ENCODE results near the gene HIPK2. TPM values are rescaled to one million over a fixed set of nuclear protein-coding genes. Genes with fewer than 3 reads are reported as not detected.

The HIPK2 gene
- polyA plus RNA-seq, 1 donor (not counting 4 experiments of a cell fraction or from before 2014, with no cell fraction given), result 5.8 TPM

DNA sequence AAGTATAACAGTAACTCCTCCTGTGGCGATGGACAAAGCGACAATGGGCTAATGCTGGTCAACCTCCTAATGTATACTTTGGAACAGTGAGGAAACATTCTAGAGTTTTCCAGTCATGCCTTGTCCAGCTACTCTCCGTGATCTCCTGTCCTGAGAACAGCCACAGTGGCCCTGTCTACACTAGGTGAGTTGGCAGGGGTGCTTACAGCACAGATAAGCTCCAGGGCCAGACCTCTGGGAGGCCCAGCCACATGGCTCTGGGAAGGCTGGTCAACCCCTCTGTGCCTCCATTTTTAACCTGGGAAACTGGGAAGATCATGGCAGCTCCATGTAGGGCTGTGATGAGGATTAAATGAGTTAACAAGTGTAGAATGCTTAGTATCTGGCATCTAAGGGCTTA, 197.4 kb downstream of the HIPK2 start:
- H3K27ac ChIP-seq (ENCODE audit: control insufficient read depth, insufficient read depth, low read length), result no peak overlapping the region
- H3K27me3 ChIP-seq (ENCODE audit: control insufficient read depth, extremely low read depth, insufficient read depth, low read length), result no peaks in the 10 kb centered on the region
- FAIRE-seq, result no peak
- H3K4me3 ChIP-seq (ENCODE audit: control insufficient read depth in 2 of 3, extremely low read depth in 1 of 3, insufficient read depth in 2 of 3, low read depth in 1 of 3, low read length in 3 of 3), result no peak overlapping the region
- no peaks in the 10 kb centered on the region for H3K79me2 ChIP-seq (ENCODE audit: control insufficient read depth, insufficient read depth, low read length)
- dilution Hi-C loops (cut with MboI; ENCODE audit: extremely low pct_ligation_motif_present, low sequenced_read_pairs), result no loop called here
- TF ChIP-seq EZH2 (IDR thresholded peaks at IDR 0.05; ENCODE audit: low read length), result no peak
- TF ChIP-seq, protein P1, sequence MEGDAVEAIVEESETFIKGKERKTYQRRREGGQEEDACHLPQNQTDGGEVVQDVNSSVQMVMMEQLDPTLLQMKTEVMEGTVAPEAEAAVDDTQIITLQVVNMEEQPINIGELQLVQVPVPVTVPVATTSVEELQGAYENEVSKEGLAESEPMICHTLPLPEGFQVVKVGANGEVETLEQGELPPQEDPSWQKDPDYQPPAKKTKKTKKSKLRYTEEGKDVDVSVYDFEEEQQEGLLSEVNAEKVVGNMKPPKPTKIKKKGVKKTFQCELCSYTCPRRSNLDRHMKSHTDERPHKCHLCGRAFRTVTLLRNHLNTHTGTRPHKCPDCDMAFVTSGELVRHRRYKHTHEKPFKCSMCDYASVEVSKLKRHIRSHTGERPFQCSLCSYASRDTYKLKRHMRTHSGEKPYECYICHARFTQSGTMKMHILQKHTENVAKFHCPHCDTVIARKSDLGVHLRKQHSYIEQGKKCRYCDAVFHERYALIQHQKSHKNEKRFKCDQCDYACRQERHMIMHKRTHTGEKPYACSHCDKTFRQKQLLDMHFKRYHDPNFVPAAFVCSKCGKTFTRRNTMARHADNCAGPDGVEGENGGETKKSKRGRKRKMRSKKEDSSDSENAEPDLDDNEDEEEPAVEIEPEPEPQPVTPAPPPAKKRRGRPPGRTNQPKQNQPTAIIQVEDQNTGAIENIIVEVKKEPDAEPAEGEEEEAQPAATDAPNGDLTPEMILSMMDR (optimal IDR thresholded peaks at IDR 0.05 in 1 of 3, IDR thresholded peaks at IDR 0.05 in 1 of 3, conservative IDR thresholded peaks at IDR 0.05 in 1 of 3; ENCODE audit: extremely low read depth in 1 of 3, insufficient read depth in 2 of 3, low read length in 3 of 3), result no peak
- no peaks in the 10 kb centered on the region for H3K9me3 ChIP-seq (ENCODE audit: control insufficient read depth, low read depth, low read length)
- H3K4me1 ChIP-seq (ENCODE audit: control insufficient read depth, extremely low read depth, insufficient read depth, low read length), result no peaks in the 10 kb centered on the region
- no peak for DNase-seq (ENCODE audit: low read depth, low spot score)
- H3K4me2 ChIP-seq (ENCODE audit: control insufficient read depth, extremely low read depth, insufficient read depth, low read depth, low read length), result no peak overlapping the region
- no peak overlapping the region for H2AFZ ChIP-seq (ENCODE audit: control insufficient read depth, low read length)
- H3K9ac ChIP-seq (ENCODE audit: control insufficient read depth, extremely low read depth, insufficient read depth, low read length), result no peak overlapping the region
- no peaks in the 10 kb centered on the region for H3K9me1 ChIP-seq (ENCODE audit: control insufficient read depth, extremely low read depth, insufficient read depth, low read length)
- peaks cover 2% of the 10 kb centered on the region for H4K20me1 ChIP-seq (ENCODE audit: control insufficient read depth, extremely low read depth, insufficient read depth, low read length)
- H3K36me3 ChIP-seq (ENCODE audit: control insufficient read depth in 2 of 2, extremely low read depth in 1 of 2, insufficient read depth in 2 of 2, low read length in 2 of 2), result peaks cover 10 to 19% of the 10 kb centered on the region in 2 experiments

DNA sequence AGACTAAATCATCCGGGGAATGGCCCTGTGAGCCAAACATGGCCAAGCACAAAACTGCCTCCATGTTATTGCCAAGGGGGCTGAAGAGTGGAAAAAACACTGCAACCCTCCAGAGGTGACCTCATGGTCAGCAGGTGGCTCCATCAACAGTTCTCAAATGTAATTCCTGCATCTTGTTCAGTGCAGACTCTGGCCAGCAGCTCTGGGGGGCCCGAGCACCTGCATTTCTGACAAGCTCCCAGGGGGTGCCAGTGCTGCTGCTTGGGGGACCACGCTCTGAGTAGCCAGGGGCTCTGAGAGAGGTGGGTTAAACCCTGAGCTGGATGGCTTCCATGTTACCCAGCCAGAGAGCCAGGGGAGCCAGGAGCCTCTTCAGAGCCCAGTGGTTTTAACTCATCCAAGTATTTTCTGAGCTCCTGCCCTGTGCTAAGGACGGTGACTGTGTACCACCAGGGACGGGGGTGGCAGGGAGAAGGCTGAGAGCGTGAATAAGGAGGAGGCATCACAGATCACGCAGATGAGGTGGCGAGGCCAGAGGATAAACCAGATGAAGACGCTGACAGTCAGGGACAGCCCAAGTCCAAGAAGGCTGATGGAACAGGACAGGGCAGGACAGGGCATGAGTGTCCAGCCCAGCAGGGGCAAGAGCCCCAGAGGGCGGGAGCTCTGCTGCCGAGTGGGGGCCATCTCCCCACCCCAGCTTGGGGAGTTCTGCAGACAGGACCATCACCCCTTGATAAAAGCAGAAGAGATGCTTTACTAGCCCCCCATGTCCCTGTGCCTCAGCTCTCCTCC, 201.4 kb downstream of the HIPK2 start:
- Histone ChIP-seq H3K9me1 (ENCODE audit: control insufficient read depth, extremely low read depth, insufficient read depth, low read length) (no peaks in the 10 kb centered on the region), H3K27me3 (ENCODE audit: control insufficient read depth, extremely low read depth, insufficient read depth, low read length) (no peaks in the 10 kb centered on the region), H3K27ac (ENCODE audit: control insufficient read depth, insufficient read depth, low read length) (no peak overlapping the region), H2AFZ (ENCODE audit: control insufficient read depth, low read length) (no peak overlapping the region), H3K9ac (ENCODE audit: control insufficient read depth, extremely low read depth, insufficient read depth, low read length) (no peak overlapping the region), H4K20me1 (ENCODE audit: control insufficient read depth, extremely low read depth, insufficient read depth, low read length) (peaks cover 2% of the 10 kb centered on the region), H3K4me1 (ENCODE audit: control insufficient read depth, extremely low read depth, insufficient read depth, low read length) (no peaks in the 10 kb centered on the region), H3K4me3 (ENCODE audit: control insufficient read depth in 2 of 3, extremely low read depth in 1 of 3, insufficient read depth in 2 of 3, low read depth in 1 of 3, low read length in 3 of 3) (no peak overlapping the region), H3K79me2 (ENCODE audit: control insufficient read depth, insufficient read depth, low read length) (no peaks in the 10 kb centered on the region), H3K4me2 (ENCODE audit: control insufficient read depth, extremely low read depth, insufficient read depth, low read depth, low read length) (no peak overlapping the region), H3K9me3 (ENCODE audit: control insufficient read depth, low read depth, low read length) (no peaks in the 10 kb centered on the region), H3K36me3 (ENCODE audit: control insufficient read depth in 2 of 2, extremely low read depth in 1 of 2, insufficient read depth in 2 of 2, low read length in 2 of 2) (peaks cover 9 to 11% of the 10 kb centered on the region in 2 experiments)
- DNase-seq (ENCODE audit: low read depth, low spot score) (no peak), FAIRE-seq (no peak)
- TF ChIP-seq EZH2 (IDR thresholded peaks at IDR 0.05; ENCODE audit: low read length), result no peak
- TF ChIP-seq, protein P1 (optimal IDR thresholded peaks at IDR 0.05 in 1 of 3, IDR thresholded peaks at IDR 0.05 in 1 of 3, conservative IDR thresholded peaks at IDR 0.05 in 1 of 3; ENCODE audit: extremely low read depth in 1 of 3, insufficient read depth in 2 of 3, low read length in 3 of 3), result no peak
- dilution Hi-C loops (cut with MboI; ENCODE audit: extremely low pct_ligation_motif_present, low sequenced_read_pairs), result no loop called here
